ENCODE data around the gene THSD7B.

GRCh38 chr2:137165968-137166367 lies 400.6 kb downstream of the THSD7B start:
- TF ChIP-seq EZH2 (IDR thresholded peaks at IDR 0.05; ENCODE audit: insufficient read depth, poor library complexity, severe bottlenecking) (no peak), EZH2phosphoT487 (IDR thresholded peaks at IDR 0.05; ENCODE audit: insufficient read depth, low read depth) (no peak)
